Neural progenitor cell (in vitro differentiated cells): ENCODE data around the gene SLC43A1. TPM values are rescaled to one million over a fixed set of nuclear protein-coding genes. Genes with fewer than 3 reads are reported as not detected.
A peak's percentile ranks its signal among the peaks of the same experiment; 100 is the strongest.

ENCODE experiments used
- DNase-seq: peaks from one replicate; pipeline ENCODE4 v3.0.0-alpha.2; 2016; ENCODE audit warnings: low spot score
- H2AFZ ChIP-seq: fragments of 200-600 bp; sonication (generic); replicated peaks from 2 replicates; pipeline ENCODE4 v1.6.1; 2016; ENCODE audit warnings: antibody characterized with exemption
- H3F3A ChIP-seq: fragments of 200-600 bp; sonication (generic); 2 replicates; pipeline ENCODE4 v1.6.1; 2016; ENCODE audit warnings: antibody characterized with exemption, low read depth
- H3K27ac ChIP-seq: fragments of 200-600 bp; sonication (generic); 2 replicates; pipeline ENCODE4 v1.5.1; 2016; ENCODE audit warnings: mild to moderate bottlenecking
- H3K27me3 ChIP-seq: fragments of 200-600 bp; sonication (generic); 2 replicates; pipeline ENCODE4 v1.6.1; 2016; ENCODE audit warnings: mild to moderate bottlenecking, moderate library complexity
- H3K36me3 ChIP-seq: fragments of 200-600 bp; sonication (generic); 2 replicates; pipeline ENCODE4 v1.5.1; 2016
- H3K4me1 ChIP-seq: fragments of 200-600 bp; sonication (generic); 2 replicates; pipeline ENCODE4 v1.6.1; 2016; ENCODE audit warnings: mixed run types
- H3K4me2 ChIP-seq: fragments of 200-600 bp; sonication (generic); 2 replicates; pipeline ENCODE4 v1.6.1; 2016
- H3K4me3 ChIP-seq: fragments of 200-600 bp; sonication (generic); 2 replicates; pipeline ENCODE4 v1.5.1; 2016
- H3K79me2 ChIP-seq: fragments of 200-600 bp; sonication (generic); 2 replicates; pipeline ENCODE4 v1.6.1; 2016; ENCODE audit warnings: low read depth
- H3K9ac ChIP-seq: fragments of 200-600 bp; sonication (generic); 2 replicates; pipeline ENCODE4 v1.6.1; 2016
- H3K9me3 ChIP-seq: fragments of 200-600 bp; sonication (generic); 2 replicates; pipeline ENCODE4 v1.5.1; 2016; ENCODE audit warnings: low read depth
- H4K20me1 ChIP-seq: fragments of 200-600 bp; sonication (generic); 2 replicates; pipeline ENCODE4 v1.6.1; 2016; ENCODE audit warnings: low read depth
- H3K27ac Mint-ChIP-seq: 3 replicates; pipeline ENCODE4 v1.8.0; 2021; ENCODE audit warnings: mixed read lengths
- H3K27me3 Mint-ChIP-seq: 2 replicates; pipeline ENCODE4 v1.8.0; 2022; ENCODE audit warnings: low read depth, mild to moderate bottlenecking, inconsistent platforms, moderate library complexity, mixed read lengths; ENCODE audit not compliant: insufficient read depth
- H3K36me3 Mint-ChIP-seq: 3 replicates; pipeline ENCODE4 v1.8.0; 2021; ENCODE audit warnings: mixed read lengths
- H3K4me1 Mint-ChIP-seq: 3 replicates; pipeline ENCODE4 v1.8.0; 2021; ENCODE audit warnings: mixed read lengths
- H3K4me3 Mint-ChIP-seq: 3 replicates; pipeline ENCODE4 v1.8.0; 2021; ENCODE audit warnings: mild to moderate bottlenecking, moderate library complexity, mixed read lengths
- H3K9me3 Mint-ChIP-seq: 3 replicates; pipeline ENCODE4 v1.8.0; 2020; ENCODE audit warnings: mixed read lengths
- EZH2 ChIP-seq: fragments of 200-600 bp; sonication (generic); IDR thresholded peaks from 2 replicates; pipeline ENCODE4 v1.6.1; 2017; ENCODE audit warnings: antibody characterized with exemption, mild to moderate bottlenecking, moderate library complexity
- EZH2phosphoT487 ChIP-seq: fragments of 200-600 bp; sonication (generic); IDR thresholded peaks from 2 replicates; pipeline ENCODE4 v1.6.1; 2017; ENCODE audit warnings: antibody characterized with exemption
- total RNA-seq: library from RNA; depleted of rRNA; stranded (reverse); fragments of >200 nt; gene quantifications from 2 replicates; pipeline ENCODE4 v1.2.3, GENCODE V29; 2015; ENCODE audit warnings: low replicate concordance
- TF ChIP-seq, protein P1 (sequence below): fragments of 200-600 bp; sonication (generic); IDR thresholded peaks from 2 replicates; pipeline ENCODE4 v1.5.1; 2017; ENCODE audit warnings: antibody characterized with exemption, mild to moderate bottlenecking

Gene SLC43A1
- total RNA-seq, 1 donor from 2014 or later = 0.99 TPM

DNA sequence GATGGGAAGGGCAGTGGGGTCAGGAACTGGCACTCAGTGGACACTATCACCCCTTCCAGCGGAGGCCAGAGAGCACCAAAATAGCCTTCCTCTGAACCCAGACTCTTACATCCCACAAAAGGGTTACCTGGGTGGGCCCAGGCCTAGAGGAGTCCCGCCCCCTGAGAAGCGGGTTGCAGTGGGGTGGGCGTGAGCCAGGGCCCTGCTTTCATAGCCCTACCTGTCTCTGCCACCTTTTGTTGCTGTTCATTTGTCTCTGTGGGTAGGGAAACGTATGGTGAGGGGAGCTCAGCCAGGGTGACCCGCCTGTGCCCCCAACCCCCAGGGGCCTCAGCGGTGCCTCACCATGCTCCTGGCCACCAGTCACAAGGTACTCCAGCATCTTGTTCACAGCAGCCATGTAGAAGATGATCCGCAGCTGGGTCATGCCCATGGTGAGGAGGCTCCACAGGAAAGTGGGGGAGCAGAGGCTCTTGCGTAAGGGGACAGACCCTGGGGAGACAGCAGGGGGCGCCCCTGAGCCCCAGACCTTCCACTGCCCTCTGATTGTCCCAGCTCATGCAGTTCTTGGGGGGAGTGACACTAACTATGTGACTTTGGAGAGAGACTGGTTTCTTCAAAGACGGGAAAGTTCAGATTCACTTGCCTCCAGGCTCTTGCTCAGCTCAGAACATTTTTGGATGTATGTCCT, 24.0 kb downstream of the SLC43A1 start:
- H3K4me3 Mint-ChIP-seq = no peak overlapping the region
- no peak overlapping the region for H2AFZ ChIP-seq
- H3K4me2 ChIP-seq = no peak overlapping the region
- TF ChIP-seq EZH2phosphoT487 (no peak), EZH2 (no peak)
- TF ChIP-seq, protein P1, sequence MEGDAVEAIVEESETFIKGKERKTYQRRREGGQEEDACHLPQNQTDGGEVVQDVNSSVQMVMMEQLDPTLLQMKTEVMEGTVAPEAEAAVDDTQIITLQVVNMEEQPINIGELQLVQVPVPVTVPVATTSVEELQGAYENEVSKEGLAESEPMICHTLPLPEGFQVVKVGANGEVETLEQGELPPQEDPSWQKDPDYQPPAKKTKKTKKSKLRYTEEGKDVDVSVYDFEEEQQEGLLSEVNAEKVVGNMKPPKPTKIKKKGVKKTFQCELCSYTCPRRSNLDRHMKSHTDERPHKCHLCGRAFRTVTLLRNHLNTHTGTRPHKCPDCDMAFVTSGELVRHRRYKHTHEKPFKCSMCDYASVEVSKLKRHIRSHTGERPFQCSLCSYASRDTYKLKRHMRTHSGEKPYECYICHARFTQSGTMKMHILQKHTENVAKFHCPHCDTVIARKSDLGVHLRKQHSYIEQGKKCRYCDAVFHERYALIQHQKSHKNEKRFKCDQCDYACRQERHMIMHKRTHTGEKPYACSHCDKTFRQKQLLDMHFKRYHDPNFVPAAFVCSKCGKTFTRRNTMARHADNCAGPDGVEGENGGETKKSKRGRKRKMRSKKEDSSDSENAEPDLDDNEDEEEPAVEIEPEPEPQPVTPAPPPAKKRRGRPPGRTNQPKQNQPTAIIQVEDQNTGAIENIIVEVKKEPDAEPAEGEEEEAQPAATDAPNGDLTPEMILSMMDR = peak; percentile 78
- H3F3A ChIP-seq = no peaks in the 10 kb centered on the region
- H3K36me3 ChIP-seq = no peaks in the 10 kb centered on the region
- H3K4me1 ChIP-seq = no peaks in the 10 kb centered on the region
- H3K36me3 Mint-ChIP-seq = no peaks in the 10 kb centered on the region
- H3K4me1 Mint-ChIP-seq = peaks cover 13% of the 10 kb centered on the region
- no peak overlapping the region for H3K27ac Mint-ChIP-seq
- no peaks in the 10 kb centered on the region for H3K27me3 ChIP-seq
- no peaks in the 10 kb centered on the region for H3K79me2 ChIP-seq
- DNase-seq = peak; percentile 72
- no peaks in the 10 kb centered on the region for H4K20me1 ChIP-seq
- H3K9me3 Mint-ChIP-seq = no peaks in the 10 kb centered on the region
- H3K4me3 ChIP-seq = no peak overlapping the region
- no peak overlapping the region for H3K9ac ChIP-seq
- peaks cover 17% of the 10 kb centered on the region for H3K27me3 Mint-ChIP-seq
- H3K9me3 ChIP-seq = no peaks in the 10 kb centered on the region
- H3K27ac ChIP-seq = no peak overlapping the region

DNA sequence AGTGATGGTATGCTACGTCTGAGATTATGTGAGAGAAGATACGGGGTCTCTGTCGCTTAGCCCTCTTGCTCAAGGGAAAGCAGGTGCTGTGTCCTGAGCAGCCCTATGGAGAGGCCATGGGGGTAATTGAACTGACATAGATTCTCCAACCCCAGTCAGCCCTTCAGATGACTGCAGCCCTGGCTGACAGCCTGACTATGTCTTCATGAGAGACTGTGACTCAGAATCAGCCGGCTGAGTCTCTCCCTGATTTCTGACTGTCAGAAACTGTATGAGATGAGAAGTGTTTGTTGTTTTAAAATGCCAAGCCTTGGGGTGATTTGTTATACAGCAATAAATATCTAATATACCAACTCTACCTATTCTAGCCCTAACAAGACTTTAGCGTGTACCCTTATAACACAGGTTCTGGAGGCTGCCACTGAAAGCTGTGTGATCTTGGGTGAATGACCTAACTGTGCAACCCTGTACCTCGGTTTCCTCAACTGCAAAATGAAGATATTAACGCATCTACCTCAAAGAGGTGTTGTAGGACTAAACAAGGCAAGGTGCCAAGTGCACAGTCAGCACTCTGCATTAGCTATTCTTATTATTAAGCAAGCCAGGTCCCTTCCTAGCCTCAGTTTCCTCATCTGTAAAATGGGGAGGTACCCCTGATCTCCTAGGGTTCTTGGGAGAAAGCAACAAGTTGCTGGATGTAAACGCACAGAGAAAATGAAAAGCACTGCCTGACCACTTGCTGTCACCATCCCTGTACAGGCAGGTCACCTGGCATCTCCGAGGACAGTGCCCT, 24.9 kb downstream of the SLC43A1 start:
- H3K4me3 ChIP-seq = no peak overlapping the region
- no peak overlapping the region for H2AFZ ChIP-seq
- no peaks in the 10 kb centered on the region for H3K9me3 Mint-ChIP-seq
- no peak for TF ChIP-seq EZH2phosphoT487
- no peak for TF ChIP-seq EZH2
- TF ChIP-seq, protein P1 = no peak
- H3K79me2 ChIP-seq = no peaks in the 10 kb centered on the region
- H3K27me3 Mint-ChIP-seq = peaks cover 19% of the 10 kb centered on the region
- H4K20me1 ChIP-seq = no peaks in the 10 kb centered on the region
- H3K36me3 ChIP-seq = no peaks in the 10 kb centered on the region
- H3K27ac ChIP-seq = no peak overlapping the region
- H3K4me1 Mint-ChIP-seq = peaks cover 13% of the 10 kb centered on the region
- no peaks in the 10 kb centered on the region for H3K4me1 ChIP-seq
- no peaks in the 10 kb centered on the region for H3K9me3 ChIP-seq
- no peak for DNase-seq
- H3K27me3 ChIP-seq = no peaks in the 10 kb centered on the region
- H3K36me3 Mint-ChIP-seq = no peaks in the 10 kb centered on the region
- no peak overlapping the region for H3K9ac ChIP-seq
- H3F3A ChIP-seq = no peaks in the 10 kb centered on the region
- no peak overlapping the region for H3K4me3 Mint-ChIP-seq
- no peak overlapping the region for H3K4me2 ChIP-seq
- H3K27ac Mint-ChIP-seq = no peak overlapping the region

DNA sequence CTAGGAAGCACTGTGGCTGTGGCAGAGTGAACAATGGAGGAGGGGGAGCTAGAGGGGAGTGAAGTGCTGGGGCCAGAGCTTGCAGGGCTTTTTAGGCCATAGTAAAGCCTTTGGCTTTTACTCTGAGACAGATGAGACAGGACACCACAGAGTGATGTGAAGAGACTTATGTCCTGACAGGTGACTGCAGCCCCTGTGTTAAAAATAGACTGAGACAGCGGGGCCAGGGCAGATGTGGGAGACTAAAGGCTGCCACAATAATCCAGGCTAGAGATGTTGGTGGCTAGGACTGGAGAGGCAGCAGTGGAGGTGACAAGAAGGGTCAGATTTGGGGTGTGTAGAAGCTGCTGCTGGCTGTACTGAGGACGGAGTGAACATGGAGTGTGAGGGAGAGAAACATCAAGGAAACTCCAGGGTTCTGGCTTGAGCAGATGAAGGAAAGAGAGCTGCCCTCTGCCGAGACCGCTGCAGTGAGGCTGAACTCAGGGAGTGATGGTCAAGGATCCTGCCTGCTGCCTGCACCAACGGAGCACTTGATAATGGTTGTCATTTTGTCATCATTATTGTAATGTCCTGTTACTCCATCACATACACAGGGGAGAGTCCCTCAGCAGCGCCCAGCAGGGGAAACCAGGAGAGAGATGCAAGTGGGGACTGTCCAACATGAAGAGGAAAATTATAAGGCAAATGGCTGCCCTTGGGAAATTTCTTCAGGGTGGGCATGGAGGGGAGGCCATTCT, 27.4 kb downstream of the SLC43A1 start:
- Histone ChIP-seq H3K9me3 (no peaks in the 10 kb centered on the region), H3K4me2 (no peak overlapping the region), H3K9ac (no peak overlapping the region), H3K27ac (no peak overlapping the region), H3K27me3 (peaks cover 22% of the 10 kb centered on the region), H3K4me3 (no peak overlapping the region), H4K20me1 (no peaks in the 10 kb centered on the region), H2AFZ (no peak overlapping the region), H3K4me1 (peaks cover 6% of the 10 kb centered on the region), H3K36me3 (no peaks in the 10 kb centered on the region), H3F3A (peaks cover 7% of the 10 kb centered on the region), H3K79me2 (no peaks in the 10 kb centered on the region)
- Mint-ChIP-seq H3K4me3 (no peak overlapping the region), H3K4me1 (peaks cover 18% of the 10 kb centered on the region), H3K27me3 (peaks cover 19% of the 10 kb centered on the region), H3K36me3 (no peaks in the 10 kb centered on the region), H3K27ac (no peak overlapping the region), H3K9me3 (no peaks in the 10 kb centered on the region)
- TF ChIP-seq EZH2 (no peak), EZH2phosphoT487 (no peak)
- TF ChIP-seq, protein P1 = no peak
- DNase-seq = no peak
